Fibroblast of pulmonary artery (primary cell): ENCODE results near the gene SOCS4.
A peak's percentile ranks its signal among the peaks of the same experiment; 100 is the strongest.
"Not testable (repeated sequence)": the region's sequence is repeated elsewhere in the genome, so short reads cannot be mapped to it uniquely, and the experiment has no call there.

Source experiments
- DNase-seq: peaks from one replicate; pipeline ENCODE4 v3.0.0-alpha.2; 2010; ENCODE audit warnings: low read depth
- H3K4me3 ChIP-seq: replicated peaks from 2 replicates; pipeline ENCODE4 v1.5.1; 2011; ENCODE audit warnings: low read depth, mild to moderate bottlenecking, control low read depth, low read length, moderate library complexity
- CTCF ChIP-seq: IDR thresholded peaks from 2 replicates; pipeline ENCODE4 v1.5.1; 2011; ENCODE audit warnings: mild to moderate bottlenecking, control low read depth, low read length, inconsistent platforms; ENCODE audit errors: missing control alignments

The SOCS4 gene

GRCh38 chr14:55071870-55072640 lies 45.0 kb downstream of the SOCS4 start:
- DNase-seq = peak; percentile 80
- no peak for TF ChIP-seq CTCF
- no peak overlapping the region for H3K4me3 ChIP-seq

- no peak for TF ChIP-seq CTCF
- DNase-seq = peak; percentile 72
- no peak overlapping the region for H3K4me3 ChIP-seq
Observed at GRCh38 chr14:55073856-55074255, 46.8 kb downstream of the SOCS4 start.

- no peak for DNase-seq
Observed at GRCh38 chr14:55074662-55075061, 47.6 kb downstream of the SOCS4 start.

GRCh38 chr14:55075628-55076175 lies 48.7 kb downstream of the SOCS4 start:
- no peak for TF ChIP-seq CTCF
- H3K4me3 ChIP-seq = no peak overlapping the region
- peak; percentile 37 for DNase-seq

More at GRCh38 chr14:55074662-55075061, 47.6 kb downstream of the SOCS4 start:
- no peak for TF ChIP-seq CTCF
- H3K4me3 ChIP-seq = no peak overlapping the region

GRCh38 chr14:55077170-55078151 lies 50.4 kb downstream of the SOCS4 start:
- DNase-seq = peak; percentile 62
- TF ChIP-seq CTCF = no peak
- no peak overlapping the region for H3K4me3 ChIP-seq

GRCh38 chr14:55079961-55080360 lies 52.9 kb downstream of the SOCS4 start:
- DNase-seq, H3K4me3 ChIP-seq: not testable (repeated sequence)
